22Rv1 (cell line): ENCODE data around the gene S1PR4.

Source experiments
- CTCF ChIP-seq: fragments of 450-650 bp; IDR thresholded peaks from 2 replicates; pipeline ENCODE4 v1.5.1; 2017; ENCODE audit warnings: mild to moderate bottlenecking
- ZFX ChIP-seq: fragments of 450-650 bp; IDR thresholded peaks from 2 replicates; pipeline ENCODE4 v1.6.1; 2017; ENCODE audit warnings: antibody characterized with exemption, borderline replicate concordance

GRCh38 chr19:3190921-3191805 is 12.6 kb downstream of the S1PR4 start:
- TF ChIP-seq CTCF (no peak), ZFX (no peak)
